ENCODE data around the gene FEZF2.

DNA sequence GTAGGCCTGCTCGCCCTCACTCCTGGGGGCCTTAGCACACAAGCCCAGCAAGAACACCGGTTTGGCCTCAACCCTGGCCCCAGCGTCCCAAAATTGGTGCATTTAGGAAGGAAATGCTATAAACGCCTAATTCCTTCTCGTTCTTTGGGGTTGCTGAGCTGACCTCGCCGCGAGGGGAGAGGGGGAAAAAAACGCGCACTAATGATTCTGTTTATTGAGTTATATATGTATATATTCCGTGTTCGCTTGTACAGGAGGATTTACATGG is 3.9 kb downstream of the FEZF2 start:
- TF ChIP-seq, protein P1, sequence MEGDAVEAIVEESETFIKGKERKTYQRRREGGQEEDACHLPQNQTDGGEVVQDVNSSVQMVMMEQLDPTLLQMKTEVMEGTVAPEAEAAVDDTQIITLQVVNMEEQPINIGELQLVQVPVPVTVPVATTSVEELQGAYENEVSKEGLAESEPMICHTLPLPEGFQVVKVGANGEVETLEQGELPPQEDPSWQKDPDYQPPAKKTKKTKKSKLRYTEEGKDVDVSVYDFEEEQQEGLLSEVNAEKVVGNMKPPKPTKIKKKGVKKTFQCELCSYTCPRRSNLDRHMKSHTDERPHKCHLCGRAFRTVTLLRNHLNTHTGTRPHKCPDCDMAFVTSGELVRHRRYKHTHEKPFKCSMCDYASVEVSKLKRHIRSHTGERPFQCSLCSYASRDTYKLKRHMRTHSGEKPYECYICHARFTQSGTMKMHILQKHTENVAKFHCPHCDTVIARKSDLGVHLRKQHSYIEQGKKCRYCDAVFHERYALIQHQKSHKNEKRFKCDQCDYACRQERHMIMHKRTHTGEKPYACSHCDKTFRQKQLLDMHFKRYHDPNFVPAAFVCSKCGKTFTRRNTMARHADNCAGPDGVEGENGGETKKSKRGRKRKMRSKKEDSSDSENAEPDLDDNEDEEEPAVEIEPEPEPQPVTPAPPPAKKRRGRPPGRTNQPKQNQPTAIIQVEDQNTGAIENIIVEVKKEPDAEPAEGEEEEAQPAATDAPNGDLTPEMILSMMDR (IDR thresholded peaks at IDR 0.05; ENCODE audit: low read length) = no peak
- no peak for TF ChIP-seq EZH2 (IDR thresholded peaks at IDR 0.05; ENCODE audit: borderline replicate concordance, low read length)

Measured in OCI-LY1 (cell line).